HFF-Myc (cell line): ENCODE results near the gene TMEM39A.

Experiments
- DNase-seq: peaks from one replicate; pipeline ENCODE4 v3.0.0-alpha.2; 2011; ENCODE audit warnings: low read depth; ENCODE audit errors: extremely low read depth
- H3K4me3 ChIP-seq: replicated peaks from 2 replicates; pipeline ENCODE4 v1.5.1; 2011; ENCODE audit warnings: low read depth, mild to moderate bottlenecking, control low read depth, low read length
- TF ChIP-seq, protein P1 (sequence below): IDR thresholded peaks from 2 replicates; pipeline ENCODE4 v1.5.1; 2012; ENCODE audit warnings: mild to moderate bottlenecking, low read depth, low read length, control low read depth; ENCODE audit errors: missing control alignments

TMEM39A gene

DNA sequence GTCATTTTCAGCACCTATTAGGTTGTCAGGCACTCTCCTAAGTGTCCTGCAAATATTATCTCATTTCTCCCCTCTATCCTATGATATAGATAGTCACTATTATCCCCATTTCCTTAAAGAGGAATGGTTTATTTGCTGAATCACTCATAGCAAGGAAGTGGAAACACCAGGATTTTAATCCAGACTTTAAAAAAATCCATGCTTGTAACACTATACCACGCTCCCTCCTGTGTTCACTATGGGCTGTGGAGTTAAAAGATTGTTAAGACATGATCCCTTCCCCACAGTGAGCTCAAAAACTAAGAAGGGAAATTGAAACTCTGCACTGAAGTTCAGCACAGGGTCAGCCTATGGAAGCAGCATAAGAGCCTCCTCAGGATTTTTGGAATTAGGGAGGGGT is 60.2 kb downstream of the TMEM39A start:
- TF ChIP-seq, protein P1, sequence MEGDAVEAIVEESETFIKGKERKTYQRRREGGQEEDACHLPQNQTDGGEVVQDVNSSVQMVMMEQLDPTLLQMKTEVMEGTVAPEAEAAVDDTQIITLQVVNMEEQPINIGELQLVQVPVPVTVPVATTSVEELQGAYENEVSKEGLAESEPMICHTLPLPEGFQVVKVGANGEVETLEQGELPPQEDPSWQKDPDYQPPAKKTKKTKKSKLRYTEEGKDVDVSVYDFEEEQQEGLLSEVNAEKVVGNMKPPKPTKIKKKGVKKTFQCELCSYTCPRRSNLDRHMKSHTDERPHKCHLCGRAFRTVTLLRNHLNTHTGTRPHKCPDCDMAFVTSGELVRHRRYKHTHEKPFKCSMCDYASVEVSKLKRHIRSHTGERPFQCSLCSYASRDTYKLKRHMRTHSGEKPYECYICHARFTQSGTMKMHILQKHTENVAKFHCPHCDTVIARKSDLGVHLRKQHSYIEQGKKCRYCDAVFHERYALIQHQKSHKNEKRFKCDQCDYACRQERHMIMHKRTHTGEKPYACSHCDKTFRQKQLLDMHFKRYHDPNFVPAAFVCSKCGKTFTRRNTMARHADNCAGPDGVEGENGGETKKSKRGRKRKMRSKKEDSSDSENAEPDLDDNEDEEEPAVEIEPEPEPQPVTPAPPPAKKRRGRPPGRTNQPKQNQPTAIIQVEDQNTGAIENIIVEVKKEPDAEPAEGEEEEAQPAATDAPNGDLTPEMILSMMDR = no peak

DNA sequence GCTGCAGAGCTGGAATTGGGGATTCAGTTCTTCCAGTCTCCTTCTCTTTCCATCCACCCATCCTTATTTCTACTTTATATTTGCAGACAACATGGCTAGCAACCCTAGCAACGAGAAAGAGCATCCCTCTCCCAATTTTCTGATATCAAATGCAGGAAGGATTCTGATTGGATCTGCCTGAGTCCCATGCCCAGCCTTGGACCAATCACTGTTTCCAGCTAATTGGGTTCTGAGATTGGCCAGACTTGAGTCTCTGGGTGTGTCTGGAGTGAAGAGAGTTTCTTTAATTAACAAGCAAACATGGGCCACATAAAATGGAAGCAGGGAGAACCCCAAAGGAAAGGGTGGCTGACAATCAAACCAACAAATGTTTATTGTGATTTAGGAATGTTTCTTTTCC is 60.6 kb downstream of the TMEM39A start:
- no peak overlapping the region for H3K4me3 ChIP-seq

More for the DNA sequence above, 60.2 kb downstream of the TMEM39A start:
- no peak for DNase-seq
- H3K4me3 ChIP-seq = no peak overlapping the region

DNA sequence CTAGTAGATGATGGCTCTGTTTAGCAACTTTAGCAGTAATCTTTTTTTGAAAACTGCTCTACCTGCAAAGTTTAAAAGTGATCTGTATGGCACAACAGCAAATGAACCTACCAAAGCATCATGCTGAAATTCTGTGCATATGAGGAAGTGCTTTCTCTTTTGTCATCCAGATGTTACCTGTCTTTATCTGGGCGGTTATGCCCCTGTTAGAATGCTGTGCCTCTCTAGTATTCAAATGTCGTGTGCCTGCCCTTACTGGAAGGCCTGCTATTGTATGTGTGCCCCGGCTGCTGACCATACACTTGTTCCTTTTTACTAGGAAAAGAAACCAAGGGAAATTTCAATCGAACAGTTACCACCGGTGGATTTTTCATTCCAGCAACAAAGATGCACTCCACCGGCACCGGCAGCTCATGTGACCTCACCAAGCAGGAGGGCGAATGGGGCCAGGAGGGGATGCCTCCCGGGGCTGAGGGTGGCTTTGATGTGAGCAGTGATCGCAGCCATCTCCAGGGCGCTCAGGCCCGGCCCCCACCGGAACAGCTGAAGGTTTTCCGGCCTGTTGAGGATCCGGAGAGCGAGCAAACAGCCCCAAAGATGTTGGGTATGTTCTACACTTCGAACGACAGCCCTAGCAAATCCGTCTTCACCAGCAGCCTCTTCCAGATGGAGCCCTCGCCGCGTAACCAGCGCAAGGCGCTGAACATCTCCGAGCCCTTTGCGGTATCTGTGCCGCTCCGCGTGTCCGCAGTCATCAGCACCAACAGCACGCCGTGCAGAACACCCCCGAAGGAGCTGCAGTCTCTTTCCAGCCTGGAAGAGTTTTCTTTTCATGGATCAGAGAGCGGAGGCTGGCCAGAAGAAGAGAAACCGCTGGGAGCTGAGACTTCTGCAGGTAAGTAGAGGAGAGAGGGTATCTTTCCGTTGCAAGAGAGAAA is 61.6 kb downstream of the TMEM39A start:
- DNase-seq = no peak
- TF ChIP-seq, protein P1 = no peak

More for the DNA sequence above, 60.6 kb downstream of the TMEM39A start:
- no peak for DNase-seq
- TF ChIP-seq, protein P1 = no peak

DNA sequence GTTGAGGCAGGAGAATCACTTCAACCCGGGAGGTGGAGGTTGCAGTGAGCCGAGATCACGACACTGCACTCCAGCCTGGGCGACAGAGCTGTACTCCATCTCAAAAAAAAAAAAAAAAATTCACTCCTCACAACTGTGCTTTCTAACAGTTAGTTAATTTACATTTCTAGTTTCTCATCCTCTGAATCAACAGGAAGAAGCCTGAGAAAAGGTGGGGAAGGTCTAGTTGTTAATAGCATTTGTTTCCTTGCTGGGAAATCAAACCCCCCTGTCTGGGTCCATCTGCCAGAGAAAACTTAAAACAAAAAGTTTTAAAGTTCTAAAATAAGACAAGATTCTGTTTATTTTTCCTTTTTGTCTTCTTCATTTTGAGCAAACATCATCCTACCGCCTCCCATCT is 62.3 kb downstream of the TMEM39A start:
- no peak for DNase-seq
- H3K4me3 ChIP-seq = no peak overlapping the region
- TF ChIP-seq, protein P1 = no peak

More for the DNA sequence above, 61.6 kb downstream of the TMEM39A start:
- H3K4me3 ChIP-seq = no peak overlapping the region

DNA sequence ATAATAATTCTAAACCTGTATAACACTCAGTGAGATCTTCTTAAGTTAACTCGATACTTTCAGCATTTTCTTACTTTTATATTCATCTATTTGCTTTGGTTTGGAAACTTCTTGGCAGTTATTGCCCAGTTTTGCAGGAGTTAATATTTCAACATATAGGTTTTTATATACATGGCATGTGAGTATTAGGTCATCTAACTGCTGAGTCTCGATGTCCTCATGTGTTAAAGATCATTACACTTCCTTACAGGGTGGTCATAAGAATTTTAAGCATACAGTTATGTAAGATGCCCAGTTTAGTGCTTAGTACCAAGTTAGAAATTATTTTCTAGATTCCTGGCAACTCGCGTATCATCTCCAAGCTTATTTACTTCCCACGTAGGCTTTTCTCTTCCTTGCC is 62.9 kb downstream of the TMEM39A start:
- no peak overlapping the region for H3K4me3 ChIP-seq
- no peak for DNase-seq
- TF ChIP-seq, protein P1 = no peak

DNA sequence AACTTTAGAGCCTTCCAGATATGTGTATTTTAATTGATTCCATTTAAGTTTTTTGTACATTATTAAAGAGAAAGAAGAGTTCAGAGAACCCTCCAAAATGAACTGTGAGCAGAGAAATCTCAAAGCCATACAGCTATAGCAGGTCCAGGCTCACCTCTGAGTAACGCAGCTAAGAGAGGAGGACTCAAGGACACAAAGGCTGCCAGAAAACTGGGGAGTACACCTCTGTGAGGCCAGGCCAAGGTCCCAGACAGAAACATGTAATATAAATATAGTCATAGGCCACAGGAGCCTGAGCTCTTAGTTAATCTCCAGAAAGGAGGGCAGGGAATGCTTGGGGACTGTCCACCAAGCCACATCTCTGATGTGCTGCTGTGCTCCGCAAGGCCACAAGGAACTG is 66.5 kb downstream of the TMEM39A start:
- TF ChIP-seq, protein P1 = no peak
- H3K4me3 ChIP-seq = no peak overlapping the region
- no peak for DNase-seq
